ENCODE data around the gene TXNRD2.
"Not testable (repeated sequence)": the region's sequence is repeated elsewhere in the genome, so short reads cannot be mapped to it uniquely, and the experiment has no call there.

TXNRD2 gene

GRCh38 chr22:19942157-19943081 is 801 bp upstream of the TXNRD2 start:
- no peak for DNase-seq

- DNase-seq = no peak
Observed at GRCh38 chr22:19940536-19941364, 868 bp downstream of the TXNRD2 start.

- DNase-seq = no peak
Observed at GRCh38 chr22:19937616-19938473, 3.8 kb downstream of the TXNRD2 start.

GRCh38 chr22:19936513-19936912 is 5.1 kb downstream of the TXNRD2 start:
- no peak for DNase-seq

- not testable (repeated sequence) for DNase-seq
Observed at GRCh38 chr22:19935123-19935718, 6.4 kb downstream of the TXNRD2 start.

- peak; percentile 43 for DNase-seq
Observed at GRCh38 chr22:19933341-19934241, 8.0 kb downstream of the TXNRD2 start.

- peak; percentile 37 for DNase-seq
Observed at GRCh38 chr22:19932367-19933206, 9.0 kb downstream of the TXNRD2 start.

- DNase-seq = no peak
Observed at GRCh38 chr22:19931514-19931913, 10.1 kb downstream of the TXNRD2 start.

GRCh38 chr22:19930551-19931486 is 10.8 kb downstream of the TXNRD2 start:
- DNase-seq = no peak

GRCh38 chr22:19929586-19930550 is 11.8 kb downstream of the TXNRD2 start:
- no peak for DNase-seq

- no peak for DNase-seq
Observed at GRCh38 chr22:19928207-19928606, 13.4 kb downstream of the TXNRD2 start.

- no peak for DNase-seq
Observed at GRCh38 chr22:19927696-19928095, 13.9 kb downstream of the TXNRD2 start.

GRCh38 chr22:19926028-19926427 is 15.6 kb downstream of the TXNRD2 start:
- DNase-seq = not testable (repeated sequence)

GRCh38 chr22:19923914-19924513 is 17.6 kb downstream of the TXNRD2 start:
- DNase-seq = no peak

- no peak for DNase-seq
Observed at GRCh38 chr22:19921544-19922081, 20.0 kb downstream of the TXNRD2 start.

GRCh38 chr22:19919701-19920363 is 21.8 kb downstream of the TXNRD2 start:
- no peak for DNase-seq

Data from DMS153 (cell line).